Posterior cingulate gyrus (tissue), 11 donors: Measurements from ENCODE around the gene NDUFAF7.
"Not testable (repeated sequence)": the region's sequence is repeated elsewhere in the genome, so short reads cannot be mapped to it uniquely, and the experiment has no call there.

Source experiments
- DNase-seq, 10 donors: peaks; one replicate each; pipeline versions ENCODE4 v3.0.0 to v3.0.0-alpha.2; 2020 to 2021; ENCODE audit warnings: mixed read lengths in 3 of 10
- intact Hi-C: fragments of 100-400 bp; cut with DNase I; formaldehyde crosslinking; loops from one replicate; pipeline ENCODE4 v1.15.1; 2023

Gene NDUFAF7

DNA sequence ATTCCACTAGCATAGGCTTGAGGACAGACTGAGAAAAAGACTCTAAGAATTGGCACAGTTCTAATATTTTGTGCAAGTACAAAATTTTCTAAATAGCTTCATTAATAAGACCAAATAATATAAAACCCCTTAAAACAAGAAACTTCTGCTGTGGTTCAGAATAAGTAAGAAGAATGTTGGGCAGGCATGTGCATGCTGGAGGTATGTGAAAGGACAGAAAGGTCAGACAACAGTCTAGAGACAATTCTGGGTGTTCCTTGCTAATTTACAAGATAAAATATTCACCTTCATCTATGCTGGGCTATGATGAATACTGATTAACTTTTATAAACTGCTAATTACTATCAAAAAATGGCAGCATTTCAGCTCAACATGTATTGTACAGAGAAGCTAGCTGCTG is 20.2 kb upstream of the NDUFAF7 start:
- intact Hi-C loops: no loop called here
- no peak for DNase-seq

DNA sequence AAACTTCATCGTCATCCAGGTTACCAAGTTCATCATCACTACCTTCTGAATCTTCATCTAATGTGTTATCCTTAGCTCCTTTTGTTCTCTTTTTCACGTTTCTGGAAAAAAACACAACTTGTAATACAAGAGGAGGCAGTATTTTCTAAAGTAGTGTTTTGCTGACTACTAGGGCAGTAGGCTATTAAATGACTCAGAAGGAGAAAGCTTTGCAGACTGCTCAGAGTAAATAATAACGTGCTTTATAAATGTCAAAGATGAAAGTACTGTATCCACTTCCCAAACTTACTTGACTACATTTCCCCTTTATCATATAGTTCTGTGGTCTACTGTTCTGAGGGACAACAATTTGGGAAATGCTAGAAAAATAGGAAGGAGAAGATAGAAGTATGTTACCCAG is 19.5 kb upstream of the NDUFAF7 start:
- intact Hi-C loops: no loop called here
- DNase-seq: no peak

GRCh38 chr2:37215250-37215649 is 16.2 kb upstream of the NDUFAF7 start:
- intact Hi-C loops: no loop called here
- DNase-seq: no peak

GRCh38 chr2:37219046-37219445 is 12.4 kb upstream of the NDUFAF7 start:
- intact Hi-C loops: no loop called here
- DNase-seq: no peak

DNA sequence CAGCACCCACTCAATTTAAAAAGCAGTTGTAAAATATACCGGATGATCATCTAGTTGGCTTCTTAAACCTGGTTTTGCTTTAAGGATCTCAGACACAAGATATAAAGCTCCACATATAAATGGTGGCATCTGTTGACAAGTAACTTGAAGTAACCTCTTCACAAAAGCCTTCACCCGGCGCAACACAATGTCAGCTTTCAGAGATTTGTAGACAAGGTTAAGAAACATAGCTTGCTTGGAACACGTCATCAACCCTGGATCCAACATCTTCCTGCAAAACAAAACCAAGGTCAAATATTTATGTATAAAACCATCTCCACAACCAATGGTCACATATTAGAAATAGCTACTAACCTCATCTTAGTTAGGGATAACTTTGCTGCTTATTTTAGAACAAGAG is 8.3 kb upstream of the NDUFAF7 start:
- intact Hi-C loops: no loop called here
- no peak for DNase-seq

DNA sequence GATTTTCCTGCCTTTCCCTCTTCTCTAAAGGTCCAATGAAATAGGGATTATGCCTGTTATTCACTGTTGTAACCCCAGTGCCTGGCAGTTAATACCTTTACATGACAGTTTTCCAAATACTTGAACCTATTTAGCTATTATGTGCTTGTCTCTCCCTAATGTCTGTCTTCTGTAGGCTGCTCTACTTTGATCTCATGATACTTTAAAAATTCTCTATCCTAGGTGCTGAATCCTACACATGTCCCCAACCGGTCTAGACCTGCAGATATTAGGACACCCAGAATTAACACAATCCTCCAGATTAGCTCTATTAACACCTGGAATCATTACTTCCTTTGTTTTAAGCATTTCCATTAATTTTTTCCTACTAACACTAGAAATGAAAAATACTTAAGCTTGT is 7.4 kb upstream of the NDUFAF7 start:
- intact Hi-C loops: no loop called here
- DNase-seq: no peak

DNA sequence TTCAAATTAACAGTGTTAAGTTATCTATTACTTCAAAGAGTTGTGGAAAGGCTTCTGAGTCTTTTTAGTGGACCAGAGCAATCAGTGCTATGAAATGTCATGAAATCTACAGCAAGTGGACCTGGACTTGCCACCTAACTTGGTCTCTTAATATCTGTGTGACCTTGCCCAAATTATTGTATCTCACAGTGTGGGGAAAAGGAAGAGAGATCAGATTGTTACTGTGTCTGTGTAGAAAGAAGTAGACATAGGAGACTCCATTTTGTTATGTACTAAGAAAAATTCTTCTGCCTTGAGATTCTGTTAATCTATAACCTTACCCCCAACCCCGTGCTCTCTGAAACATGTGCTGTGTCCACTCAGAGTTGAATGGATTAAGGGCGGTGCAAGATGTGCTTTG is 6.3 kb upstream of the NDUFAF7 start:
- DNase-seq, intact Hi-C loops: not testable (repeated sequence)

GRCh38 chr2:37226863-37227262 is 4.6 kb upstream of the NDUFAF7 start:
- intact Hi-C loops: no loop called here
- no peak for DNase-seq

DNA sequence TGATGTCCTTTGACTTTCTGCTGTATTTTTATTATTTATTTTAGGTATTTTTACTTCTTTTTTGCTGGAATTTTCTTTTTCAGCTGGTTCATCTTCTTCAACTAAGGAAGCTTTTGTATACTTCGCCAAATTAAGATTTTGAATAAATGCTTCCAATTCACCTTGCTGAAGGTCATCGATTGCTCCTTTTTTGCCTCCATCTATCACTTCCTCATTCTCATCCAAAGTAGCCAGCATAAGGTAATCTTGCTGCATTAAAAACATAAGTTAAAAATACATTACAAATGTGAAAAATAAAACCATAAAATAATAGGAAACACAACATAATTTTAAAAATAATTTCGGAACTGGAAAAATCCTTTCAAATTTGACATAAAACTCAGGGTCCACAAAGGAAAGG is 2.7 kb upstream of the NDUFAF7 start:
- DNase-seq: no peak
- intact Hi-C loops: no loop called here

DNA sequence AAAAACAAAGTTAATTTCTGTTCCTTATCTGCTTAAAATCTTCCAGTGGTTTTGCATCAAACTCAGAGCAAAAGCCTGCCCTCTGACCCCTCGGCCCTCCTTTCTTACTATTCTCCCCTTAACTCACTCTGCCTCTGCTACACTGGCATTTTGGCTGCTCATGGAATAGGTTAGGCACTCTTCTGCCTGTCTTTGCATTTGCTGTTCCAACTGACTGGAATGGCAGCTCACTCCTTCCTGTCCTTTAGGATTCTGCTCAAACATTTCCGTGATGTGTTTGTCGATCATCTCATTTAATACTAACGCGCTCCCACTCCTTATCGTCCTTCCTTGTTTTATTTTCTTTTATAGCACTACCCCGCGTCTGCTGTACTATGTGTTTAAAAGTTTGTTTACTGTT is 877 bp upstream of the NDUFAF7 start:
- DNase-seq: no peak
- intact Hi-C loops: loop anchor here (2.0 to 5.0 kb wide), 2 partner anchors 34 to 92 kb away; partner anchors contain the start of genes CEBPZOS and PRKD3

GRCh38 chr2:37232131-37232933 is 874 bp downstream of the NDUFAF7 start:
- intact Hi-C loops: loop anchor here (5.0 kb wide), 1 partner anchor 90 kb away; the partner anchor contains the start of gene PRKD3
- DNase-seq: peak in 5 of 10 donors; percentile 15 to 85 (median 67)

- DNase-seq: no peak
- intact Hi-C loops: no loop called here
These were observed 12.0 kb downstream of the NDUFAF7 start for GRCh38 chr2:37243435-37243834.

DNA sequence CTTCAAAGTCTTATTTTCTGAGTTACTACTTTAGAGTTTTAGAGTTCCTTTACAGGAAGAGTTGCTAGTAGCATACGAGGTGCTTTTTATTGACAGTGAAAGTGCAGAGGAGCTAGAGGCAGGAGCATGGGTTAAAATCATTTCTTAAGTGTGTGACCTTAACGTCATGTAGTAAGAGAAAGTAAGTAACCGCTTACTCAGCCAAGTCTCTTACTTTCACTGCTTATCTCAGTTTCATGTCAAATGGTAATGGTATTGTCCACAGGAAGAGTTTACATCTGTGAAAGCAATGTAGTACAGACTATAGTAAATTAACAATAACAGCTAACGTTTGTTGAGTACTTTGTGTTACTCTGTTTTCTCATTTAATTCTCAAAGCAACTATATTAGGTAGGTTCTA is 12.6 kb downstream of the NDUFAF7 start:
- no peak for DNase-seq
- intact Hi-C loops: no loop called here

GRCh38 chr2:37244755-37245154 is 13.3 kb downstream of the NDUFAF7 start:
- no peak for DNase-seq
- intact Hi-C loops: no loop called here

DNA sequence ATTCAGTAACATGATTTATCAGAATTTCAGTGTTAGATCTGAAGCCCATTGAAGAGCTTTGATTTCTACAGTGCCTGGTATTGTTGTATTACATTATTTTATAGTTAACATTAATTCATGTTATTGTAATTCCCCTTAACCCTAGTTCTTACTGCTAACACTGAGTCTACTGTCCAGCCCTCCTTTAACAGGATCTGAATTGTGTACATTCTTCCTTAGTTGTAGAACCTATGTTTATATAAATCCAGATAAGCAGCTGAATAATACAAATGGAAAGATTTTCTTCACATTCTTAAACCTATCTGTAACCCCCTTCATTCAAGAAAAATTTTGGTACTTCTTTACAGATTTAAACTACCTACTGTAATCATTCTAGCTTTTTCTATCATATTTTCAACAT is 14.7 kb downstream of the NDUFAF7 start:
- no peak for DNase-seq
- intact Hi-C loops: no loop called here

- DNase-seq: no peak
- intact Hi-C loops: no loop called here
These were observed 19.6 kb downstream of the NDUFAF7 start for GRCh38 chr2:37250869-37251740.

- no peak for DNase-seq
- intact Hi-C loops: no loop called here
These were observed 31.1 kb downstream of the NDUFAF7 start for GRCh38 chr2:37262522-37262921.

GRCh38 chr2:37263839-37264238 is 32.4 kb downstream of the NDUFAF7 start:
- intact Hi-C loops: no loop called here
- no peak for DNase-seq

DNA sequence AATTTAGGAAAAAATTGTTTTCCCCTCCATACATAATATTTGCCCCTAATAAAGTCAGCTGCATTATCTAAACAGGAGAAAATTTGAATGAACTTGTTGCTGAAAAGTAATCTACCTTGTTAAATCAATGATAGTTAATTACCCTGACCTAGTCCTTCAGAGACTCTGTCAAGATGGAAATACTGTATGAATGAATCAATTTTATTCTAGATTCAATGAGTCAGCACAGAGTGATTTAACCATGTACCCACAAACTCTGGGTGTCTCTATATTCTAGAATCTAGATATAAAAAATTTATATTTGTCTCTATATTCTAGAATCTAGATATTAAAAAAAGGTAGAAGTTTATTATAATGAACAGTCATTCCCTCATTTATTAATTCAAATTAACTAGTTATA is 36.2 kb downstream of the NDUFAF7 start:
- intact Hi-C loops: no loop called here
- DNase-seq: no peak

DNA sequence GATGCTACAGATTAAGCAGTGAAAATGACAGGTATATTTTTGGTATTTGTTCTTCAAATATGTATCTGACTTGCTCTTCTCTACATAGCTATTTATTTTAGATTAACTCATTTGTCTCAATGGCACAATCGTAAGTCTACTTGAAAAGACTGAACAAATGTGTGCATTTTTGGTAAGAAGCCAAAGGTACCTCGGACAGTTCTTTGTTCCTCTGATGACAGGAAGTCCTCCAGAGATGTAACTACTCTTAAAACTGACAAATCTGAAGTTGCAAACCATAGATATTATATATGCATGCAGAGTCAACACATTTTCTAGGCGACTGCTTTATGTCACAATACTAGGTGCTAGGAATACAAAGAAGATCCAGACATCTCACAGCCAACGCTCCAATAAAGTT is 36.7 kb downstream of the NDUFAF7 start:
- DNase-seq: no peak
- intact Hi-C loops: no loop called here

- intact Hi-C loops: no loop called here
- DNase-seq: no peak
These were observed 40.1 kb downstream of the NDUFAF7 start for GRCh38 chr2:37271376-37272067.
